Measurements from ENCODE around the gene DEFB115.
"Not testable (repeated sequence)": the region's sequence is repeated elsewhere in the genome, so short reads cannot be mapped to it uniquely, and the experiment has no call there.

The DEFB115 gene, protein sequence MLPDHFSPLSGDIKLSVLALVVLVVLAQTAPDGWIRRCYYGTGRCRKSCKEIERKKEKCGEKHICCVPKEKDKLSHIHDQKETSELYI

DNA sequence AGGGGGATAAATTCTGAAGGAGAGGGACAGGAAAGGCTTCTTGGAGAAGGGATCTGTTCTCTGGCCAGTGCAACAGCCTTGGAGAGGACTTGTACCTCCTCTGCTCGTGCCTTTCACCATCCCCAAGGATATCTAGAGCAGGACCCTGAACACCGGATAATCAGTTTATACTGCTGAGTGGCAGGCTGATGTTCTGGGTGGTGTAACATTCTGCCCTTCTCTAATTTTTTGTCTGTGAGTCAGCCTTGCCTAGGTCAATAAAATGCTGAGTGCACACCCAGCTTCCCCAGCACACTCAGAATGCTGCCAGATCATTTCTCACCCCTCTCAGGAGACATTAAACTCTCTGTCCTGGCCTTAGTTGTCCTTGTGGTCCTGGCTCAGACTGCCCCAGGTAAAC is at the start of gene DEFB115:
TSS of gene DEFB115 (plus strand) at position 301 of the 400 bp plus-strand sequence. CDS start at position 301, 0 bp downstream.
- DNase-seq (ENCODE audit: low spot score), result no peak

DNA sequence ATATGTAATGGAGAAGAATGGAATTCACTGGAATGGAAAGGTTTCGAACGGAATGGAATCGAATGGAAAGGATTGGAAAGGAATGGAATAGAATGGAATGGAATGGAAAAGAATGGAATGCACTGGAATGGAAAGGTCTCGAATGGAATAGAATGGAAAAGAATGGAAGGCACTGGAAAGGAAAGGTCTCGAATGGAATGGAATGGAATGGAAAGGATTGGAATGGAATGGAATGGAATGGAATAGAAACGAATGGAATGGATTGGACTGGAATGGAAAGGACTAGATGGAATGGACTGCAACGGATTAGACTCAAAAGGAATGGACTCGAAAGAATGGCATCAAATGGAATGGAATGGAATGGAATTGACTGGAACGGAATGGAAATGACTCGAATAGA is 20.5 kb upstream of the DEFB115 start:
- DNase-seq (ENCODE audit: low spot score), result no peak

DNA sequence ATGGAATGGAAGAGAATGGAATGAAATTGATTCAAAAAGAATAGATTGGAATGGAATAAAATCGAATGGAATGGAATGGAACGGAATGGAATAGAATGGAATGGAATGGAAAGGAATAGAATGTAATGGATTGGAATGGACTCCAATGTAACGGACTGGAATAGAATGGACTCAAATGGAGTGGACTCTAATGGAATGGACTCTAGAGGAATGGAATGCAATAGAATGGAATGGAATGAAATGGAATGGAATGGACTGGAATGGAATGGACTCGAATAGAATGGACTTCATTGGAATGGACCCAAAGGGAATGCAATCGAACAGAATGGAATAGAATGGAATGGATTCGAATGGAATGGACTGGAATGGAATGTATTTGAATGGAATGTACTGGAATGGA is 19.7 kb upstream of the DEFB115 start:
- DNase-seq (ENCODE audit: low spot score), result no peak

DNA sequence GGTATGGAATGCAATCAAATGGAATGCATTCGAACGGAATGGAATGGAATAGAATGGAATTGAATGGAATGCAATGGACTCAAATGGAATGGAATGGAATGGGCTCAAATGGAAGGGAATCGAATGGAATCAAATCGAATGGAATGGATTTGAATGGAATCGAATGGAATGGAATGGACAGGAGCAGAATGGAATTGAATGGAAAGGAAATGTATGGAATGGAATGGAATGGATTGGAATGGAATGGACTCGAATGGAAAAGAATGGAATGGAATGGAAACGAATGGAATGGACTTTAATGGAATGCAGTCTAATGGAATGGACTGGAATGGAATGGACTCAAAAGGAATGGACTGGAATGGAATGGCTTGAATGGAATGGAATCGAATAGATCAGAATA is 18.3 kb upstream of the DEFB115 start:
- no peak for DNase-seq (ENCODE audit: low spot score)

DNA sequence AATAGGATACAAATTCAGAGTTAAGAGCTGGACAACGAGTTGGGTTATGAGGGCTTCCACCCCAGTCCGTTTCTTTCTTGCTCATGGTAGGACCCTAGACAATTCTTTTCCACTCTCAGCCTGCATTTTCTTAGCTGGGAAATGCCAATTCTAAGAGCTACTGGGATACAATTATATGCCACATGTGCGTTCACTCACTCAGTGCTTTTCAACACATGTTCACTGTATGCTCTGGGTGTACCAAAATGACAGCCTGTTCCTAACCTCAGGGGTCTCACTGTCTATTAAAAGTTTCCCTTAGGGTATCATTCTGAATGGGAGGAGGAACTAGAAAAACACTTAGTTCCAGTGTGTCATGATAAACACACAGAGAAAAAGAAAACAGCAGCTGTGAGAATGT is 505 bp upstream of the DEFB115 start:
- no peak for DNase-seq (ENCODE audit: low spot score)

DNA sequence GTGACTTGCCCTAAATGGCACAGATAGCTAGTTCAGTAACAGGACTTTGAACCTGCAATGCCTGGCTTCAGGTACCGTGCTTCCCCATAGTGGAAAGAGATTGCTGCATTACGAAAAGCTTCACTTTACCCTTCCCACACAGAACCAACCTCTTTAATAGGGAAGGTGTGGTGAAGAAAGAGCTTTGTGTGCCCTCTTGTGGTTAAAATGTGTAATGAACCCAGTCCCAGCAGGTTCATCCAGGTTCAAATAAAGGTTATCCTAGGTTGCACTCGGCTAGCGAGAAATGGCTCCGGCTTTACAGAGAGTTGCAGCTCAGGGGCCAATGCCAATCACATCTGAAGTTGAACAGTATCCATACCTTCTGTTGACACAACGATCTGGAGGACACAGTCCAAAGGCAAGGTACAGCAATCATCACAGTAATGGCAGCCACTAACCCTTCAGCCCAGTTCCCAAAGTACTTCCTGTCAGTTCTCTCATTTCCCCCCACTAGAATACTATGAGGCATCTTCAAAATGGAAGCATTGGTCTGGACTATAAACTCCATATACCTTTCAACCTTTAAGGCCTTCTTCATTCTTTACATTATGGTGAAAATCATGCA is 3.0 kb downstream of the DEFB115 start:
- DNase-seq (ENCODE audit: low spot score), result no peak

DNA sequence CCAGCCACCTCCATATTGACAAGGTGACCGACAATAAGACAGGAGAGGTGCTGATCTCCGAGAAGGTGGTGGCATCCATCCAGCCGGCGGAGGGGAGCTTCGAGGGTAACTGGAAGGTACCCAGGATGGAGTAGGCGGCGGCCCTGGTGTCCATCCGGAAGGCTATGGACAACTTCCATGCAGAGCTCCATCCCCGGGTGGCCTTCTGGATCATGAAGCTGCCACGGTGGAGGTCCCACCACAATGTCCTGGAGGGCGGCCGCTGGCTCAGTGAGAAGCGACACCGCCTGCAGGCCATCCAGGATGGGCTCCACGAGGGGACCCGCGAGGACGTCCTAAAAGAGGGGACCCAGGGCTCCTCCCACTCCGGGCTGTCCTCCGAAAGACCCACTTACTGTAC is 17.0 kb downstream of the DEFB115 start:
- DNase-seq (ENCODE audit: low spot score), result no peak

DNA sequence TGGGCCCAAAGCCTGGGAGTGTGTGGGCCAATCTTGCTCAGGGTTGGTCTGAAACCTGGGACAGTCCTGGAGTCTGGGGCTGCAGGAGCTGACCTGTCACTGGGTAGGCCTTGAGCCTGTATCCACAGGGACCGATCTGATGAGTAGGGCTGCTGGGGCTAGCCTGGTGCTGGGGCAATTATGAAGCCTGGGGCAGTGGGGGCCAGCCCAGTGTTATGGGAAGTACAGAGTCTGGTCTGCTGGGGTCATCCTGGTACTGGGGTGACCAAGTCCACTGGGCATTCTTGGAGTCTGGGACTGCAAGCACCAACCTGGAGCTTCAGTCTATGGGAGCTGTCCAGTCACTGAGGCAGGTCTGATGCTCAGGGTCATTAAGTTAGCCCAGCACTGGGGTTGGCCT is 20.7 kb downstream of the DEFB115 start:
- DNase-seq (ENCODE audit: low spot score), result no peak

DNA sequence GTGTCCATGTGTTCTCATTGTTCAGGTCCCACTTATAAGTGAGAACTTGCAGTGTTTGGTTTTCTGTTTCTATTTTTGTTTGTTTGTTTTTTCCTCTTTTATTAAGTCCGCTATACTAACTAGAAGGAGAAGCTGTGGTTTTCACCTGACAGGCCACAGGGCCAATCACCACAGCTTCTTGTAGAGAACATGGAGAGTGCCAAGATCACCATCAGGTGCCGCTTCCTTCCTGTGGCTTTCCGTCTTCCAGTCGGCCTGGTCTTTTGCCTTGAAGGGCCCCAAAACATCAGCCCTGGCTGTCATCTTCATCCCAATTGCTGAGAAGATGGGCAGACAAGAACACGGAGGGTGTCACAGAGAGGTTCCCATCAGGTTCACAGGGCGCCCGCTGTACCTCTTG is 27.5 kb downstream of the DEFB115 start:
- not testable (repeated sequence) for DNase-seq (ENCODE audit: low spot score)

DNA sequence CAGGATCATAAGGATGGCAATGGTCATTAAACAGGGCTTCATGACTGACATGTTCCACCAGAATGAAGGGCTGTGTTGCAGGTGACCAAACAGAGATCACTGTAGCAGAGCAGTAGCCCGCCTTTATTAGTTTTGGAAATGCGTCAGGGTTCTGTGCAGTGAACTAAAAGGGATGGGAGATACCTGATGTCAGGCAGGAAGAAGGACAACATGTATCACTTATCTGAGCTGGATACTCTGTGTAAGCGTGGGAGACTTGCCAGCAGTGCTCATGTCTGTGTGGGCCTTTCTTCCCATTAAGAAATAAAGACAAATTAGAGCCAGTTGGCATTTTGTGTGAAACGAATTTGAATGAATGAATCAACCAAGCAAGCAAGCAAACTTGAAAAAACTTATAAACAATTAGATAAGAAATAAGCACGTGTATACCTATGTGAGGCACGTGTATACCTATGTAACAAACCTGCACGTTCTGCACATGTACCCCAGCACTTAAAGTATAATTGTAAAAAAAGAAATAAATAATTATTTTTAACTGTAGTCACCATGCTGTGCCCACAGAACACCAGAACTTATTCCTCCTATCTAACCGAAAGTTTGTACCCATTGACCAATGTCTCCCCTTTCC is 51.2 kb downstream of the DEFB115 start, which contains the start of gene DEFB116:
TSS of gene DEFB116 (minus strand) at position 51 of the 628 bp plus-strand sequence. CDS start at position 51, 0 bp downstream.
- no peak for DNase-seq (ENCODE audit: low spot score)

Measured in germinal center (tissue), 1 donor.